H1 (cell line): Measurements from ENCODE around the gene HAPLN3. TPM values are rescaled to one million over a fixed set of nuclear protein-coding genes. Genes with fewer than 3 reads are reported as not detected.

ENCODE experiments used
- CTCF ChIA-PET: fragments of 300-600 bp; sonication (Branson Sonifier 250); formaldehyde crosslinking; loops from one replicate; lab custom pipeline; 2021; ENCODE audit not compliant: partially characterized antibody; lab: Charles Lee
- POLR2A ChIA-PET: fragments of 300-600 bp; sonication (Branson Sonifier 250); formaldehyde crosslinking; loops from one replicate; lab custom pipeline; 2021; ENCODE audit warnings: inconsistent platforms; ENCODE audit not compliant: partially characterized antibody; lab: Charles Lee
- DNase-seq, 2 experiments: peaks; one replicate each; pipeline versions ENCODE4 v3.0.0 to v3.0.0-alpha.2; 2010 to 2022; ENCODE audit warnings: low spot score in 2 of 2, low read depth in 1 of 2, mixed read lengths in 1 of 2
- FAIRE-seq: peaks from 2 replicates; lab custom pipeline; 2011; peaks lifted over from hg19 to GRCh38; lab: Jason Lieb, UNC
- H2AFZ ChIP-seq: 2 replicates; pipeline ENCODE4 v1.8.1; 2012; ENCODE audit warnings: low read length, inconsistent platforms
- H2AK5ac ChIP-seq: 2 replicates; pipeline ENCODE4 v1.6.1; 2013; ENCODE audit warnings: low read depth, low read length
- H2BK120ac ChIP-seq: replicated peaks from 2 replicates; pipeline ENCODE3; 2013; ENCODE audit warnings: low read depth, low read length, inconsistent platforms
- H2BK12ac ChIP-seq: 2 replicates; pipeline ENCODE4 v1.6.1; 2013; ENCODE audit warnings: low read depth, low read length
- H2BK15ac ChIP-seq: 2 replicates; pipeline ENCODE4 v1.6.1; 2013; ENCODE audit warnings: low read length
- H2BK20ac ChIP-seq: 2 replicates; pipeline ENCODE4 v1.6.1; 2013; ENCODE audit warnings: low read length
- H2BK5ac ChIP-seq: 2 replicates; pipeline ENCODE4 v1.6.1; 2013; ENCODE audit warnings: low read depth, low read length
- H3K14ac ChIP-seq: 2 replicates; pipeline ENCODE4 v1.6.1; 2013; ENCODE audit warnings: inconsistent platforms; ENCODE audit not compliant: insufficient read length
- H3K18ac ChIP-seq: 2 replicates; pipeline ENCODE4 v1.6.1; 2013; ENCODE audit warnings: low read length; ENCODE audit errors: extremely low read depth
- H3K23ac ChIP-seq: 2 replicates; pipeline ENCODE4 v1.6.1; 2013; ENCODE audit warnings: inconsistent platforms; ENCODE audit not compliant: insufficient read length
- H3K23me2 ChIP-seq: 2 replicates; pipeline ENCODE4 v1.6.1; 2013; ENCODE audit warnings: low read depth, low read length
- H3K27ac ChIP-seq: 2 replicates; pipeline ENCODE4 v1.6.1; 2011; ENCODE audit warnings: low read depth, low read length, inconsistent platforms
- H3K27me3 ChIP-seq, 4 experiments: replicated peaks in 1 of 4; 1 replicate in 1 of 4; 2 replicates in 3 of 4; pipeline versions ENCODE4 v1.6.1 to v1.8.1; 2011 to 2013; ENCODE audit warnings: low read length in 3 of 4, mild to moderate bottlenecking in 3 of 4, inconsistent platforms in 2 of 4, mixed read lengths in 2 of 4, moderate library complexity in 1 of 4; ENCODE audit not compliant: control insufficient read depth in 3 of 4, insufficient read depth in 3 of 4; ENCODE audit errors: extremely low read depth in 1 of 4
- H3K36me3 ChIP-seq, 4 experiments: 2 replicates each; pipeline versions ENCODE4 v1.6.1 to v1.8.1; 2011 to 2013; ENCODE audit warnings: mild to moderate bottlenecking in 4 of 4, low read length in 3 of 4, moderate library complexity in 2 of 4, control low read depth in 1 of 4, inconsistent platforms in 1 of 4; ENCODE audit not compliant: insufficient read depth in 4 of 4, control insufficient read depth in 2 of 4
- H3K4ac ChIP-seq: replicated peaks from 2 replicates; pipeline ENCODE3; 2013; ENCODE audit warnings: low read length, low read depth, mixed read lengths, inconsistent platforms; ENCODE audit not compliant: insufficient read length
- H3K4me1 ChIP-seq, 4 experiments: replicated peaks in 1 of 4; 1 replicate in 1 of 4; 2 replicates in 3 of 4; pipeline versions ENCODE4 v1.6.1 to v1.8.1; 2011 to 2013; ENCODE audit warnings: low read length in 3 of 4, inconsistent platforms in 2 of 4, mixed read lengths in 1 of 4; ENCODE audit not compliant: insufficient read depth in 4 of 4, control insufficient read depth in 3 of 4
- H3K4me2 ChIP-seq, 2 experiments: 2 replicates each; pipeline versions ENCODE4 v1.6.1 to v1.8.1; 2011 to 2013; ENCODE audit warnings: low read depth in 2 of 2, low read length in 2 of 2, control low read depth in 1 of 2, inconsistent platforms in 1 of 2, mild to moderate bottlenecking in 1 of 2; ENCODE audit not compliant: insufficient read depth in 1 of 2
- H3K4me3 ChIP-seq, 4 experiments: fragments of 200-600, 300-600 bp in 1 of 4; sonication (generic), shearing (Covaris generic), sonication (Bioruptor Twin) in 1 of 4; 2 replicates each; pipeline versions ENCODE4 v1.5.1 to v1.8.1; 2011 to 2016; ENCODE audit warnings: low read length in 4 of 4, low read depth in 3 of 4, control low read depth in 2 of 4, inconsistent platforms in 2 of 4, mild to moderate bottlenecking in 2 of 4, mixed read lengths in 1 of 4, moderate library complexity in 1 of 4; ENCODE audit not compliant: insufficient read depth in 2 of 4; ENCODE audit errors: extremely low read depth in 1 of 4
- H3K56ac ChIP-seq: replicated peaks from 2 replicates; pipeline ENCODE3; 2013; ENCODE audit warnings: low read depth, mild to moderate bottlenecking, mixed read lengths, low read length, inconsistent platforms; ENCODE audit not compliant: insufficient read length
- H3K79me1 ChIP-seq: 2 replicates; pipeline ENCODE4 v1.6.1; 2013; ENCODE audit warnings: low read depth, low read length, control low read depth
- H3K79me2 ChIP-seq, 2 experiments: 2 replicates each; pipeline versions ENCODE4 v1.6.1 to v1.8.1; 2012 to 2013; ENCODE audit warnings: low read length in 2 of 2, mild to moderate bottlenecking in 2 of 2, inconsistent platforms in 1 of 2; ENCODE audit not compliant: insufficient read depth in 2 of 2, control insufficient read depth in 1 of 2
- H3K9ac ChIP-seq, 4 experiments: replicated peaks in 1 of 4; 1 replicate in 1 of 4; 2 replicates in 3 of 4; pipeline versions ENCODE4 v1.6.1 to v1.8.1; 2011 to 2013; ENCODE audit warnings: low read depth in 3 of 4, low read length in 3 of 4, control low read depth in 2 of 4, mild to moderate bottlenecking in 2 of 4, moderate library complexity in 2 of 4, inconsistent platforms in 1 of 4; ENCODE audit errors: extremely low read depth in 1 of 4
- H3K9me3 ChIP-seq, 2 experiments: 2 replicates each; pipeline versions ENCODE4 v1.6.1 to v1.8.1; 2012 to 2013; ENCODE audit warnings: mild to moderate bottlenecking in 2 of 2, moderate library complexity in 2 of 2, control low read depth in 1 of 2, inconsistent platforms in 1 of 2, low read depth in 1 of 2, low read length in 1 of 2, mixed read lengths in 1 of 2; ENCODE audit not compliant: insufficient read depth in 2 of 2
- H4K20me1 ChIP-seq, 2 experiments: replicated peaks in 1 of 2; 2 replicates each; pipeline versions ENCODE3 to v1.8.1; 2011 to 2013; ENCODE audit warnings: inconsistent platforms in 2 of 2, low read length in 2 of 2, mild to moderate bottlenecking in 1 of 2; ENCODE audit not compliant: insufficient read depth in 2 of 2, control insufficient read depth in 1 of 2
- H4K5ac ChIP-seq: 2 replicates; pipeline ENCODE4 v1.6.1; 2013; ENCODE audit warnings: low read length, low read depth, mixed read lengths, inconsistent platforms; ENCODE audit not compliant: insufficient read length
- H4K8ac ChIP-seq: 2 replicates; pipeline ENCODE4 v1.8.0; 2013; ENCODE audit warnings: mild to moderate bottlenecking, moderate library complexity, low read length, inconsistent platforms; ENCODE audit not compliant: insufficient read depth; ENCODE audit errors: extremely low read depth
- H4K91ac ChIP-seq: replicated peaks from 2 replicates; pipeline ENCODE3; 2013; ENCODE audit warnings: low read length, mixed read lengths, inconsistent platforms; ENCODE audit not compliant: insufficient read length
- CEBPB ChIP-seq: IDR thresholded peaks from 2 replicates; pipeline ENCODE4 v1.6.1; 2012; ENCODE audit warnings: low read depth, low read length
- CHD1 ChIP-seq: IDR thresholded peaks from 2 replicates; pipeline ENCODE4 v1.6.1; 2012; ENCODE audit warnings: low read depth, low read length, improper control_type of control experiment
- KDM4A ChIP-seq: IDR thresholded peaks from one replicate; pipeline ENCODE4 v1.7.1; 2012; ENCODE audit warnings: low read depth, mild to moderate bottlenecking, moderate library complexity, low read length, inconsistent platforms; ENCODE audit not compliant: severe bottlenecking
- POLR2A ChIP-seq, 2 experiments: IDR thresholded peaks; 1 replicate in 1 of 2; 2 replicates in 1 of 2; pipeline ENCODE4 v1.6.1; 2011; ENCODE audit warnings: low read depth in 2 of 2, low read length in 2 of 2, mild to moderate bottlenecking in 2 of 2; ENCODE audit errors: control extremely low read depth in 1 of 2
- POLR2AphosphoS5 ChIP-seq: IDR thresholded peaks from 2 replicates; pipeline ENCODE4 v1.6.1; 2011; ENCODE audit warnings: low read depth, low read length
- SP2 ChIP-seq: IDR thresholded peaks from 2 replicates; pipeline ENCODE4 v1.6.1; 2012; ENCODE audit warnings: mild to moderate bottlenecking, low read length, inconsistent platforms
- SUZ12 ChIP-seq: fragments of 200-600 bp; sonication (generic); IDR thresholded peaks from 2 replicates; pipeline ENCODE4 v1.6.1; 2012; ENCODE audit warnings: mild to moderate bottlenecking, inconsistent platforms, low read length, moderate library complexity, mixed read lengths
- TAF7 ChIP-seq: optimal IDR thresholded peaks from 2 replicates; pipeline ENCODE3; 2011; ENCODE audit warnings: low read depth, mild to moderate bottlenecking, inconsistent platforms, low read length, moderate library complexity, borderline replicate concordance
- TBP ChIP-seq: IDR thresholded peaks from 2 replicates; pipeline ENCODE4 v1.6.1; 2011; ENCODE audit warnings: low read depth, low read length, improper control_type of control experiment
- ZNF274 ChIP-seq: IDR thresholded peaks from 2 replicates; pipeline ENCODE4 v1.7.0; 2012; ENCODE audit warnings: low read length, borderline replicate concordance; ENCODE audit errors: extremely low read depth
- WGBS, 2 experiments: shearing (Covaris generic) in 1 of 2; methylation state at CpG; one replicate each; pipeline versions ENCODE4 v1.1.6 to v1.1.7; 2013 to 2015; ENCODE audit warnings: low lambda C conversion rate in 2 of 2, mixed read lengths in 2 of 2, inconsistent platforms in 1 of 2, low coverage in 1 of 2, missing lambda C conversion rate in 1 of 2; ENCODE audit not compliant: insufficient replicate concordance in 2 of 2, insufficient coverage in 1 of 2, insufficient read length in 1 of 2; ENCODE audit errors: extremely low coverage in 1 of 2, missing lambda C conversion rate in 1 of 2; 5-methylcytosine and 5-hydroxymethylcytosine counted together
- polyA plus RNA-seq, 7 experiments: library from polyadenylated mRNA; depleted of rRNA in 3 of 7; stranded (reverse) in 5 of 7; unstranded in 2 of 7; fragments of >200 nt in 5 of 7; fragments of 200-250 nt in 2 of 7; gene quantifications; 1 replicate in 5 of 7; 2 replicates in 1 of 7; 4 replicates in 1 of 7; pipeline versions ENCODE4 v1.2.1 to v1.2.3, GENCODE V29; 2011 to 2013; ENCODE audit warnings: missing spikeins in 2 of 7, mixed read lengths in 2 of 7
- total RNA-seq: library from RNA; stranded (reverse); fragmentation: NEBNext Ultra II Directional; extraction: Animal tissue kit (Norgen Biotek cat#: 25700); gene quantifications from 2 replicates; pipeline ENCODE4 v1.2.1, GENCODE V29; 2021

The HAPLN3 gene
- total and polyA plus RNA-seq, 2 of the 8 experiments (the other 6 are each of a cell fraction or from before 2014, with no cell fraction given), result 76.2 to 79.7 TPM

- Histone ChIP-seq H3K23ac (no peak overlapping the region), H2AK5ac (no peak overlapping the region), H4K5ac (no peak overlapping the region), H2BK5ac (no peak overlapping the region; the same call in 1 of the 2 replicates), H3K4me3 (no peak overlapping the region), H4K20me1 (peaks cover 20 to 47% of the 10 kb centered on the region in 2 experiments), H3K18ac (no peak overlapping the region), H4K8ac (no peak overlapping the region), H3K14ac (no peak overlapping the region), H3K56ac (no peak overlapping the region), H4K91ac (no peak overlapping the region), H3K36me3 (peaks cover 51 to 85% (median 70%) of the 10 kb centered on the region in 4 experiments), H3K27ac (0 out of 2 replicates have a peak overlapping the region, but pooled peaks have one; percentile 7), H3K4me2 (no peak overlapping the region), H3K4ac (no peak overlapping the region), H3K23me2 (peaks cover 5% of the 10 kb centered on the region; the same call in 1 of the 2 replicates), H3K79me2 (peaks cover 0 to 33% of the 10 kb centered on the region in 2 experiments; a peak in 1 of 4 replicates), H3K27me3 (no peaks in the 10 kb centered on the region), H2AFZ (no peak overlapping the region), H2BK120ac (no peak overlapping the region), H3K79me1 (peaks cover 14% of the 10 kb centered on the region), H3K4me1 (peaks cover 0 to 36% (median 20%) of the 10 kb centered on the region in 4 experiments; a peak in 6 of 7 replicates), H3K9me3 (no peaks in the 10 kb centered on the region; a peak in 1 of 4 replicates), H2BK20ac (no peak overlapping the region), H2BK15ac (no peak overlapping the region), H2BK12ac (no peak overlapping the region), H3K9ac (no peak overlapping the region)
- WGBS, 2 experiments, result 93% methylated on average over 14 of the region's 15 CpGs; no CpG with 5 or more reads in 1 of the 2 experiments
- ChIA-PET CTCF (interaction anchor here (0.6 to 7.8 kb wide), 14 partner anchors 9 to 269 kb away, joined by 3 to 94 read pairs (median 4); partner anchors contain the start of gene HAPLN3), POLR2A (interaction anchor here (1.0 to 27.2 kb wide), 12 partner anchors 8 to 139 kb away, joined by 3 to 607 read pairs (median 4); partner anchors contain the start of genes HAPLN3 and MFGE8)
- FAIRE-seq (no peak), DNase-seq (no peak)
- peak; percentile 74; the same call in 1 of the 2 replicates for TF ChIP-seq POLR2AphosphoS5
- TF ChIP-seq CHD1, result no peak
- TF ChIP-seq SP2, result no peak
- no peak for TF ChIP-seq TBP
- no peak for TF ChIP-seq TAF7
- TF ChIP-seq ZNF274, result no peak
- no peak for TF ChIP-seq CEBPB
- no peak for TF ChIP-seq SUZ12
- peak in 1 of 2 experiments; percentile 60; a peak in 1 of 3 replicates for TF ChIP-seq POLR2A (IDR thresholded peaks at IDR 0.05; ENCODE audit: control extremely low read depth in 1 of 2, low read depth in 2 of 2, low read length in 2 of 2)
- TF ChIP-seq KDM4A, result no peak
Measured at GRCh38 chr15:88901508-88902220, 6.3 kb upstream of the HAPLN3 start.
